Omental fat pad (tissue), 4 donors: ENCODE results near the gene SLC26A11. TPM values are rescaled to one million over a fixed set of nuclear protein-coding genes. Genes with fewer than 3 reads are reported as not detected.

ENCODE experiments used
- ATAC-seq: fragments of 150-250 bp; one replicate; pipeline ENCODE4 v1.9.1; 2016; ENCODE audit warnings: mild to moderate bottlenecking, moderate library complexity; ENCODE audit not compliant: low FRiP score
- DNase-seq: peaks from one replicate; pipeline ENCODE4 v3.0.0-alpha.2; 2019; ENCODE audit warnings: low spot score
- total RNA-seq, 4 donors: library from RNA; depleted of rRNA; stranded (reverse); fragments of >200 nt; gene quantifications; one replicate each; pipeline ENCODE4 v1.1.0, GENCODE V29; 2016
- TF ChIP-seq, protein P1 (sequence below), 3 donors: fragments of 450-650 bp; IDR thresholded peaks; one replicate each; pipeline ENCODE4 v1.5.1; 2016 to 2017; ENCODE audit warnings: antibody characterized with exemption in 3 of 3, mild to moderate bottlenecking in 3 of 3, moderate library complexity in 2 of 3

SLC26A11 gene
- total RNA-seq, 4 donors from 2014 or later = 9.1 to 18.9 (median 11.3) TPM

- ATAC-seq = peak; percentile 7
- DNase-seq = peak; percentile 33
- TF ChIP-seq, protein P1, sequence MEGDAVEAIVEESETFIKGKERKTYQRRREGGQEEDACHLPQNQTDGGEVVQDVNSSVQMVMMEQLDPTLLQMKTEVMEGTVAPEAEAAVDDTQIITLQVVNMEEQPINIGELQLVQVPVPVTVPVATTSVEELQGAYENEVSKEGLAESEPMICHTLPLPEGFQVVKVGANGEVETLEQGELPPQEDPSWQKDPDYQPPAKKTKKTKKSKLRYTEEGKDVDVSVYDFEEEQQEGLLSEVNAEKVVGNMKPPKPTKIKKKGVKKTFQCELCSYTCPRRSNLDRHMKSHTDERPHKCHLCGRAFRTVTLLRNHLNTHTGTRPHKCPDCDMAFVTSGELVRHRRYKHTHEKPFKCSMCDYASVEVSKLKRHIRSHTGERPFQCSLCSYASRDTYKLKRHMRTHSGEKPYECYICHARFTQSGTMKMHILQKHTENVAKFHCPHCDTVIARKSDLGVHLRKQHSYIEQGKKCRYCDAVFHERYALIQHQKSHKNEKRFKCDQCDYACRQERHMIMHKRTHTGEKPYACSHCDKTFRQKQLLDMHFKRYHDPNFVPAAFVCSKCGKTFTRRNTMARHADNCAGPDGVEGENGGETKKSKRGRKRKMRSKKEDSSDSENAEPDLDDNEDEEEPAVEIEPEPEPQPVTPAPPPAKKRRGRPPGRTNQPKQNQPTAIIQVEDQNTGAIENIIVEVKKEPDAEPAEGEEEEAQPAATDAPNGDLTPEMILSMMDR (IDR thresholded peaks at IDR 0.05) = no peak
Observed at GRCh38 chr17:80261159-80261894, 41.1 kb downstream of the SLC26A11 start.

GRCh38 chr17:80261895-80262279 lies 41.7 kb downstream of the SLC26A11 start:
- TF ChIP-seq, protein P1 (IDR thresholded peaks at IDR 0.05) = no peak
- ATAC-seq (no peak), DNase-seq (no peak)

- ATAC-seq = no peak
- no peak for DNase-seq
- TF ChIP-seq, protein P1 (IDR thresholded peaks at IDR 0.05) = no peak
Observed at GRCh38 chr17:80262291-80262690, 42.1 kb downstream of the SLC26A11 start.

- TF ChIP-seq, protein P1 (IDR thresholded peaks at IDR 0.05) = no peak
- DNase-seq = no peak
- no peak for ATAC-seq
Observed at GRCh38 chr17:80262775-80263244, 42.6 kb downstream of the SLC26A11 start.

- DNase-seq (peak; percentile 70), ATAC-seq (peak; percentile 33)
- TF ChIP-seq, protein P1 (IDR thresholded peaks at IDR 0.05) = no peak
Observed at GRCh38 chr17:80263253-80264204, 43.3 kb downstream of the SLC26A11 start.

GRCh38 chr17:80264205-80265075 lies 44.2 kb downstream of the SLC26A11 start:
- TF ChIP-seq, protein P1 (IDR thresholded peaks at IDR 0.05) = no peak
- no peak for ATAC-seq

More at GRCh38 chr17:80264205-80265075, 44.2 kb downstream of the SLC26A11 start:
- no peak for DNase-seq
